ENCODE data around the gene GTPBP3. TPM values are rescaled to one million over a fixed set of nuclear protein-coding genes. Genes with fewer than 3 reads are reported as not detected.

Gene GTPBP3
- total and polyA plus RNA-seq, 2 of the 13 experiments (the other 11 are each of a cell fraction or from before 2014, with no cell fraction given): 17.5 to 30.0 TPM

DNA sequence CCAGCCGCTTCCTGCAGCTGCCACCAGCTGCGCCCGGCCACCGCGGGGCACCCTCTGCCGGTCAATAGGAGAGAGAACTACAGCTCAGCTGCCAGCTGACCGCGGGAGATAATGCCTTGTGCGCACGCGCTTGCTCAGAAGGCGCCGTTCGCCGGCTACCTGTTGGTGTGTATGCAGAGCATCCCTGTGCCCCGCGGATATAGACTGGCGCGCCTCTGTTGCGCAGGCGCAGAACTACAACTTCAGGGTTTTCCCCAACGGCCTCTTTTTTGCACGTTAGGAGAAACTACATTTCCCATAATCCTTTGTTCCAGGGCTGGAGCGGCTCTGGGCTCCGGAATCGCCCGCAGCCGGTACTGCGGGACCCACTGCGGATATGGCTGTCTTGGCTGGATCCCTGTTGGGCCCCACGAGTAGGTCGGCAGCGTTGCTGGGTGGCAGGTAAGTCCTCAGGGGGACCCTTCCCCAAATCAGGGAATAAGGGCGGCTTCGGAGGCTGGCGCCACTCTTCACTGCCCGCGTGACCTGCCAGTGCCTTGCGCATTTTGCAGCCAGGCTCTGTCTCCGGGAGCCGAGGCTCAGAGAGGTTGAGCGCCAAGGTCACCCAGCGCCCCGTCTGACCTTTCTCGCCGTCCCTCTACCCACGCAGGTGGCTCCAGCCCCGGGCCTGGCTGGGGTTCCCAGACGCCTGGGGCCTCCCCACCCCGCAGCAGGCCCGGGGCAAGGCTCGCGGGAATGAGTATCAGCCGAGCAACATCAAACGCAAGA lies 31.7 kb upstream of the GTPBP3 start, which contains the start of gene MRPL34 (continued):
- TF ChIP-seq HNF1B (CRISPR knock-in tag; IDR thresholded peaks at IDR 0.05) (0 out of 2 replicates have a peak, but pooled peaks have one; percentile 13), ZFAT (CRISPR knock-in tag; conservative IDR thresholded peaks at IDR 0.05) (0 out of 2 replicates have a peak, but pooled peaks have one; percentile 28), MEIS1 (CRISPR knock-in tag; IDR thresholded peaks at IDR 0.05; ENCODE audit: borderline replicate concordance) (peak; percentile 30; the same call in 1 of the 2 replicates), KDM6A (CRISPR knock-in tag; IDR thresholded peaks at IDR 0.05; ENCODE audit: low read depth) (no peak), PRMT3 (CRISPR knock-in tag; IDR thresholded peaks at IDR 0.05; ENCODE audit: borderline replicate concordance, low read depth) (no peak), ZBED4 (CRISPR knock-in tag; IDR thresholded peaks at IDR 0.05; ENCODE audit: borderline replicate concordance) (peak; percentile 89; the same call in 1 of the 2 replicates), ZNF160 (CRISPR knock-in tag; IDR thresholded peaks at IDR 0.05) (peak; percentile 2; the same call in 1 of the 2 replicates), ZNF225 (CRISPR knock-in tag; IDR thresholded peaks at IDR 0.05) (0 out of 2 replicates have a peak, but pooled peaks have one; percentile 44), ZNF766 (CRISPR knock-in tag; IDR thresholded peaks at IDR 0.05; ENCODE audit: borderline replicate concordance) (peak; percentile 50; the same call in 1 of the 2 replicates), NR2C2 (CRISPR knock-in tag; IDR thresholded peaks at IDR 0.05; ENCODE audit: borderline replicate concordance) (peak; percentile 86), MIER2 (CRISPR knock-in tag; IDR thresholded peaks at IDR 0.05) (peak; percentile 68; the same call in 1 of the 2 replicates), ZNF790 (CRISPR knock-in tag; IDR thresholded peaks at IDR 0.05; ENCODE audit: borderline replicate concordance) (no peak), SIN3A (IDR thresholded peaks at IDR 0.05; ENCODE audit: borderline replicate concordance, low read depth, low read length) (peak; percentile 72; the same call in 1 of the 2 replicates), AGO2 (optimal IDR thresholded peaks at IDR 0.05; ENCODE audit: low read depth, low read length) (peak; percentile 80), ZNF484 (CRISPR knock-in tag; IDR thresholded peaks at IDR 0.05; ENCODE audit: borderline replicate concordance, low read depth) (peak; percentile 62; the same call in 1 of the 2 replicates), ZNF224 (CRISPR knock-in tag; IDR thresholded peaks at IDR 0.05) (peak; percentile 72; the same call in 1 of the 2 replicates), FIP1L1 (IDR thresholded peaks at IDR 0.05; ENCODE audit: borderline replicate concordance, insufficient read depth, low read depth, low read length) (no peak), RARG (CRISPR knock-in tag; IDR thresholded peaks at IDR 0.05; ENCODE audit: low read depth) (no peak)
- TF ChIP-seq, protein P1, sequence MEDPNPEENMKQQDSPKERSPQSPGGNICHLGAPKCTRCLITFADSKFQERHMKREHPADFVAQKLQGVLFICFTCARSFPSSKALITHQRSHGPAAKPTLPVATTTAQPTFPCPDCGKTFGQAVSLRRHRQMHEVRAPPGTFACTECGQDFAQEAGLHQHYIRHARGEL (CRISPR knock-in tag; IDR thresholded peaks at IDR 0.05): peak; percentile 66; the same call in 1 of the 2 replicates
- TF ChIP-seq, protein P2, sequence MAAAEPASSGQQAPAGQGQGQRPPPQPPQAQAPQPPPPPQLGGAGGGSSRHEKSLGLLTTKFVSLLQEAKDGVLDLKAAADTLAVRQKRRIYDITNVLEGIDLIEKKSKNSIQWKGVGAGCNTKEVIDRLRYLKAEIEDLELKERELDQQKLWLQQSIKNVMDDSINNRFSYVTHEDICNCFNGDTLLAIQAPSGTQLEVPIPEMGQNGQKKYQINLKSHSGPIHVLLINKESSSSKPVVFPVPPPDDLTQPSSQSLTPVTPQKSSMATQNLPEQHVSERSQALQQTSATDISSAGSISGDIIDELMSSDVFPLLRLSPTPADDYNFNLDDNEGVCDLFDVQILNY (CRISPR knock-in tag; conservative IDR thresholded peaks at IDR 0.05): peak; percentile 43; the same call in 1 of the 2 replicates
